Upper lobe of left lung (tissue), 6 donors: ENCODE results near the gene PLEKHA8. TPM values are rescaled to one million over a fixed set of nuclear protein-coding genes. Genes with fewer than 3 reads are reported as not detected.

Experiments used
- ATAC-seq, 2 donors: fragments of 200-7000 bp; cut with Tn5 transposase; one replicate each; pipeline ENCODE4 v1.9.1; 2022; ENCODE audit warnings: mild to moderate bottlenecking in 2 of 2, moderate library complexity in 2 of 2; ENCODE audit not compliant: low FRiP score in 2 of 2
- DNase-seq, 2 donors: peaks; one replicate each; pipeline ENCODE4 v3.0.0-alpha.2; 2019 to 2020
- H3K27ac ChIP-seq, 4 donors: fragments of 200-600 bp; sonication (generic); one replicate each; pipeline ENCODE4 v1.5.1; 2016 to 2019
- H3K27me3 ChIP-seq, 4 donors: fragments of 200-600 bp; sonication (generic); one replicate each; pipeline ENCODE4 v1.5.1; 2017 to 2019
- H3K36me3 ChIP-seq, 4 donors: fragments of 200-600 bp; sonication (generic); one replicate each; pipeline ENCODE4 v1.5.1; 2016 to 2019
- H3K4me1 ChIP-seq, 4 donors: fragments of 200-600 bp; sonication (generic); one replicate each; pipeline ENCODE4 v1.5.1; 2018 to 2019
- H3K4me3 ChIP-seq, 4 donors: fragments of 200-600 bp; sonication (generic); one replicate each; pipeline ENCODE4 v1.5.1; 2017 to 2019; ENCODE audit warnings: mild to moderate bottlenecking in 2 of 4, moderate library complexity in 1 of 4
- H3K9me3 ChIP-seq, 4 donors: fragments of 200-600 bp; sonication (generic); one replicate each; pipeline ENCODE4 v1.5.1; 2018 to 2019
- EP300 ChIP-seq, 4 donors: sonication (generic); formaldehyde crosslinking; IDR thresholded peaks; one replicate each; pipeline ENCODE4 v1.5.1; 2017; ENCODE audit warnings: antibody characterized with exemption in 4 of 4, control low read depth in 2 of 4
- POLR2A ChIP-seq, 4 donors: fragments of 450-650 bp; IDR thresholded peaks; one replicate each; pipeline ENCODE4 v1.5.1; 2016 to 2017; ENCODE audit warnings: antibody characterized with exemption in 4 of 4, mild to moderate bottlenecking in 2 of 4
- POLR2AphosphoS5 ChIP-seq, 2 donors: sonication (generic); formaldehyde crosslinking; IDR thresholded peaks; one replicate each; pipeline ENCODE4 v1.5.1; 2017; ENCODE audit warnings: antibody characterized with exemption in 2 of 2
- WGBS, 2 donors: methylation state at CpG; one replicate each; pipeline ENCODE4 v1.1.5; 2017 to 2018; 5-methylcytosine and 5-hydroxymethylcytosine counted together
- total RNA-seq, 6 donors: library from RNA; depleted of rRNA in 4 of 6; stranded (reverse); fragments of >200 nt in 4 of 6; gene quantifications; one replicate each; pipeline versions ENCODE4 v1.1.0 to v1.2.1, GENCODE V29; 2016 to 2021
- TF ChIP-seq, protein P1 (sequence below), 6 experiments: fragments of 450-650 bp in 4 of 6; fragments of 200-600 bp in 2 of 6; sonication (generic) in 2 of 6; IDR thresholded peaks; one replicate each; pipeline ENCODE4 v1.5.1; 2016 to 2019; ENCODE audit warnings: antibody characterized with exemption in 6 of 6
- donor health status: DM: no; HTN: no; CAD: no; lungs with moderate emphysema.
- donor health status: DM: no; HTN: yes; CAD: no; lungs with severe emphysema.

Gene PLEKHA8
- total RNA-seq, 6 donors from 2014 or later = 5.8 to 22.0 (median 10.8) TPM

DNA sequence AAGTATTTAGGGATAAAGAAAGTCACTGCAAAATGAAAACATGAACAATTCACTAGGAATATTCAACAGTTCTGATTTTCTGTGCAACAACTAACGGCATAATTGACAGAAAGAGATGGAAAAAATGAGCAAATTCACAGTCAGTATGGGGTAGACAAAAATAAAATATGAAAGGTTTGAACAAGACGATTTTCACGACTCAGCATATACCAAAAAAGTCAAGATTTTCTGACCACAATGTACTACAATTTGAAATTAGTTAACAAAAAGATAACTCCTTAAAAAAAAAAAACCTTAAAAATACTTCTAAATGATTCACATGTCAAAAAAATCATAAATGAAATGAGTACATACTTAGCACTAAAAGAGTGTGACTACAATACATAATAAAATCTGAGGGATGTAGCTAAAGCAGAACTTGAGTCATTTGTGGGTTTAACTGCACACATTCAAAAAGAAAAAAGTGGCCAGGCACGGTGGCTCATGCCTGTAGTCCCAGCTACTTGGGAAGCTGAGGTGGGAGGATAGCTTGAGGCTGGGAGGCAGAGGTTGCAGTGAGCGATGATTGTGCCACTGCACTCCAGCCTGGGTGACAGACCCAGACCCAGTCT, 84.0 kb downstream of the PLEKHA8 start:
- no peak for DNase-seq
- Histone ChIP-seq H3K36me3 (no peaks in the 10 kb centered on the region), H3K4me1 (no peaks in the 10 kb centered on the region), H3K27me3 (no peaks in the 10 kb centered on the region), H3K27ac (no peak overlapping the region), H3K9me3 (peaks cover 0 to 13% (median 9%) of the 10 kb centered on the region in 4 donors), H3K4me3 (no peak overlapping the region)
- TF ChIP-seq, protein P1, sequence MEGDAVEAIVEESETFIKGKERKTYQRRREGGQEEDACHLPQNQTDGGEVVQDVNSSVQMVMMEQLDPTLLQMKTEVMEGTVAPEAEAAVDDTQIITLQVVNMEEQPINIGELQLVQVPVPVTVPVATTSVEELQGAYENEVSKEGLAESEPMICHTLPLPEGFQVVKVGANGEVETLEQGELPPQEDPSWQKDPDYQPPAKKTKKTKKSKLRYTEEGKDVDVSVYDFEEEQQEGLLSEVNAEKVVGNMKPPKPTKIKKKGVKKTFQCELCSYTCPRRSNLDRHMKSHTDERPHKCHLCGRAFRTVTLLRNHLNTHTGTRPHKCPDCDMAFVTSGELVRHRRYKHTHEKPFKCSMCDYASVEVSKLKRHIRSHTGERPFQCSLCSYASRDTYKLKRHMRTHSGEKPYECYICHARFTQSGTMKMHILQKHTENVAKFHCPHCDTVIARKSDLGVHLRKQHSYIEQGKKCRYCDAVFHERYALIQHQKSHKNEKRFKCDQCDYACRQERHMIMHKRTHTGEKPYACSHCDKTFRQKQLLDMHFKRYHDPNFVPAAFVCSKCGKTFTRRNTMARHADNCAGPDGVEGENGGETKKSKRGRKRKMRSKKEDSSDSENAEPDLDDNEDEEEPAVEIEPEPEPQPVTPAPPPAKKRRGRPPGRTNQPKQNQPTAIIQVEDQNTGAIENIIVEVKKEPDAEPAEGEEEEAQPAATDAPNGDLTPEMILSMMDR (IDR thresholded peaks at IDR 0.05) = no peak
- no peak for TF ChIP-seq POLR2AphosphoS5 (IDR thresholded peaks at IDR 0.05)
- no peak for ATAC-seq
- 84 to 92% methylated on average over 5 of the region's 5 CpGs for WGBS, 2 donors

DNA sequence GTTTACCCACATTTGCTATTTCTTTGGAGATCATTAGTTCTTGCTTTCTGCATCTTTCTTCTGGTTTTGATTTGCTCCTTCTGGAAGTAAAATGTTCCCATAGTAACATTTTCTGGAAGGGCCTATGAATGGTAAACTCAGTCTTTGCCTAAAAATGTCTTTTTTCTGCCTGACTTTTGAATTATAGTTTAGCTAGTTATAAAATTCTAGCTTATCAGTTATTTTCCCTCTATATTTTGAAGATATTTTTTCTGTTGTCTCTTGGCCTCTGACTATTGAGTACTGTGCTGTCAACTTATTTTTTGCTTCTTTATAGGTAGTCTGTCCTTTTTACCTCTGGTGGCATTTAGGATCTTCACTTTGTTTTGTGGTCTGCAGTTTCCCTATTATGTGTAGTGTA, 84.9 kb downstream of the PLEKHA8 start:
- Histone ChIP-seq H3K4me1 (no peaks in the 10 kb centered on the region), H3K36me3 (no peaks in the 10 kb centered on the region), H3K4me3 (no peak overlapping the region), H3K27me3 (no peaks in the 10 kb centered on the region), H3K9me3 (peaks cover 0 to 13% (median 9%) of the 10 kb centered on the region in 4 donors), H3K27ac (no peak overlapping the region)
- no peak for DNase-seq
- TF ChIP-seq POLR2A (IDR thresholded peaks at IDR 0.05) (no peak), EP300 (IDR thresholded peaks at IDR 0.05) (no peak), POLR2AphosphoS5 (IDR thresholded peaks at IDR 0.05) (no peak)
- TF ChIP-seq, protein P1 (IDR thresholded peaks at IDR 0.05) = no peak
- ATAC-seq = no peak

DNA sequence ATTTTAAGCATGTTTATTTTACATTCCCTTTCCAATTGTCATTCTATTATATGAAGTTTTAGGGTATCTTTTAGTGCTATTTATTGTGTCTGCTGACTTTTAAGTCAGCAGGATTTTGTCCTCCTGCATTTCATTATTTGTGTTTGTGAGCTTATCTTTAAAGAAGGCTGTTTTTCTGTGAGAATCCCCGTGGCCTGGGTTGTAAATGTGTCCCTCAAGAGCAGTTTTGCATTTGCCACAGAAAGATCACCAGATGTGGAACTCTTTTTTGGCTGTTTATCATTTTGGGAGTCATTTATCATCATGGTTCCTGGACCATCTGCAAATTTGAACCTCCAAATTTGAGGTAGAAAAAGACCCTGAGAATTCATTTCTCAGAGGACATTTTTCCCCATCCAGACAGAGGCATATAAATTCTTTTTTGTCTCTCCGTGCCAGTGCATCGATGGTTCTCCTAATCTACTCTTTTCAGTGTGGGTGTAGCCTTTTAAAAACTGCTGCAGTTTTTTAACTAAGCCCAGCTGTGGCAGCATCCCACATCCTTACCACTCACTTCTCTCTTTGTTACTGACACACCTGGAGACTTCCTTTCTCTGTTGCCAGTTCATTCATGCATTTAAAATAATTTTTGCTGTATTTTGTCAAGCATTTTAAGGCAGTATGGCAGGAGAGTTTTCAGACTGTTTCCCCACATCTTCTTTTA, 86.5 kb downstream of the PLEKHA8 start:
- TF ChIP-seq, protein P1 (IDR thresholded peaks at IDR 0.05) = no peak
- TF ChIP-seq EP300 (IDR thresholded peaks at IDR 0.05) (no peak), POLR2AphosphoS5 (IDR thresholded peaks at IDR 0.05) (no peak), POLR2A (IDR thresholded peaks at IDR 0.05) (no peak)
- Histone ChIP-seq H3K27me3 (no peaks in the 10 kb centered on the region), H3K27ac (no peak overlapping the region), H3K36me3 (no peaks in the 10 kb centered on the region), H3K4me1 (no peaks in the 10 kb centered on the region), H3K4me3 (no peak overlapping the region), H3K9me3 (peaks cover 0 to 13% (median 9%) of the 10 kb centered on the region in 4 donors)
- DNase-seq = no peak
- no peak for ATAC-seq
- WGBS, 2 donors = 76 to 91% methylated on average over 3 of the region's 3 CpGs

DNA sequence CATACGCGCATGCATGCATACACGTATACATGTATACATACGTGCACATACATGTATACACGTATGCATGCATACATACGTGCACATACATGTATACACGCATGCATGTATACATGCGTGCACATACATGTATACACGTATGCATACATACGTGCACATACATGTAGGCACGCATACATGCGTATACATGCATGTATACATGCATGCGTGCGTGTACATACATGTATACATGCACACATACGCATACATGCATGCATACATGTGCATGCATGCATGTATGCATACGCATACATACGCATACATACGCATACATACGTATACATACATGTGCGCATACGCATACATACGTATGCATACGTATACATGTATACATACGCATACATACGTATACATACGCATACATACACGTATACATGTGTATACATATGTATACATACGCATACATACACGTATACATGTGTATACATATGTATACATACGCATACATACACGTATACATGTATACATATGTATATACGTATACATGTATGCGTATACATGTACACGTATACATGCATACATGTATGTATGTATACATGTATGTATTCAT, 87.6 kb downstream of the PLEKHA8 start:
- ATAC-seq = no peak

More for the DNA sequence above, 87.6 kb downstream of the PLEKHA8 start:
- TF ChIP-seq POLR2AphosphoS5 (IDR thresholded peaks at IDR 0.05) = no peak
- TF ChIP-seq POLR2A (IDR thresholded peaks at IDR 0.05) = no peak
- no peak for TF ChIP-seq EP300 (IDR thresholded peaks at IDR 0.05)
- TF ChIP-seq, protein P1 (IDR thresholded peaks at IDR 0.05) = no peak
- Histone ChIP-seq H3K4me3 (no peak overlapping the region), H3K27me3 (no peaks in the 10 kb centered on the region), H3K9me3 (peaks cover 0 to 13% (median 9%) of the 10 kb centered on the region in 4 donors), H3K36me3 (no peaks in the 10 kb centered on the region), H3K4me1 (no peaks in the 10 kb centered on the region), H3K27ac (no peak overlapping the region)
- 89 to 91% methylated on average over 34 of the region's 34 CpGs for WGBS, 2 donors
- DNase-seq = no peak
